Measurements from ENCODE around the gene FGFR2.

GRCh38 chr10:121469797-121470606 is 128.2 kb downstream of the FGFR2 start:
- TF ChIP-seq CTCF (IDR thresholded peaks at IDR 0.05) (no peak), POLR2AphosphoS5 (IDR thresholded peaks at IDR 0.05; ENCODE audit: low read depth, low read length) (no peak)

Data from Panc1 (cell line).